ENCODE data around the gene TDRD9. TPM values are rescaled to one million over a fixed set of nuclear protein-coding genes. Genes with fewer than 3 reads are reported as not detected.

TDRD9 gene
- total RNA-seq, 1 experiment from 2014 or later = not detected

DNA sequence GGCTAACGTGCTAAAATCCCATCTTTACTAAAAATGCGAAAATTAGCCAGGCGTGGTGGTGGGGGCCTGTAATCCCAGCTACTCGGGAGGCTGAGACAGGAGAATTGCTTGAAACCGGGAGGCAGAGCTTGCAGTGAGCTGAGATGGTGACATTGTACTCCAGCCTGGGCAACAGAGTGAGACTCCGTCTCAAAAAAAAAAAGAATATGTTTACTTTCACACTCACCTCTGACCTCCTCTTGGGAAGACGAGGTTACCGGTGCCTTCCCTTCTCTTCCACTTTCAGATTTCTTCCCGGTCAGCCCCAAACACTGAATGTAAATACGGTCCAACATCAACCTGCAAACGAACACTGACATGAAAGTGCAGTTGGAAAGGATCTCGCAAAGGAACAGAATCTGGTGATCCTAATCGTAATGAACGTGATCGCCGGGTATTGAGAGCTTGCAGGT, 49.1 kb upstream of the TDRD9 start:
- H3K4me3 ChIP-seq (ENCODE audit: low read depth in 2 of 2, low read length in 2 of 2) = peak overlapping the region in 1 of 2 experiments; percentile 45; a peak in 1 of 4 replicates
- H3K27ac ChIP-seq (ENCODE audit: low read length) = no peak overlapping the region
- peaks cover 12% of the 10 kb centered on the region for H3K4me1 ChIP-seq (ENCODE audit: control insufficient read depth, insufficient read depth, low read length)
- in situ Hi-C loops (cut with HindIII; ENCODE audit: low pct_unique_long_range_greater_than_20kb, low sequenced_read_pairs) (no loop called here), intact Hi-C loops (cut with micrococcal nuclease; ENCODE audit: unreplicated experiment) (no loop called here)
- ATAC-seq (no peak), DNase-seq (ENCODE audit: low read depth, low spot score) (no peak)
- no peak for TF ChIP-seq SIN3A (IDR thresholded peaks at IDR 0.05; ENCODE audit: borderline replicate concordance, insufficient read depth, low read depth, low read length)
- no TSS peak for BruUV-seq (replicated peaks)
- CTCF ChIA-PET = no interaction called here
- no peaks in the 10 kb centered on the region for H3K36me3 ChIP-seq (ENCODE audit: control insufficient read depth, insufficient read depth, low read length)
- POLR2A ChIA-PET = interaction anchor here (0.5 kb wide), 1 partner anchor 21 kb away, joined by 6 read pairs; no protein-coding TSS in a partner anchor
- H3K9me3 ChIP-seq (ENCODE audit: control insufficient read depth, insufficient read depth, low read depth, low read length) = no peaks in the 10 kb centered on the region
- no peaks in the 10 kb centered on the region for H3K27me3 ChIP-seq (ENCODE audit: control insufficient read depth, insufficient read depth, low read length)

DNA sequence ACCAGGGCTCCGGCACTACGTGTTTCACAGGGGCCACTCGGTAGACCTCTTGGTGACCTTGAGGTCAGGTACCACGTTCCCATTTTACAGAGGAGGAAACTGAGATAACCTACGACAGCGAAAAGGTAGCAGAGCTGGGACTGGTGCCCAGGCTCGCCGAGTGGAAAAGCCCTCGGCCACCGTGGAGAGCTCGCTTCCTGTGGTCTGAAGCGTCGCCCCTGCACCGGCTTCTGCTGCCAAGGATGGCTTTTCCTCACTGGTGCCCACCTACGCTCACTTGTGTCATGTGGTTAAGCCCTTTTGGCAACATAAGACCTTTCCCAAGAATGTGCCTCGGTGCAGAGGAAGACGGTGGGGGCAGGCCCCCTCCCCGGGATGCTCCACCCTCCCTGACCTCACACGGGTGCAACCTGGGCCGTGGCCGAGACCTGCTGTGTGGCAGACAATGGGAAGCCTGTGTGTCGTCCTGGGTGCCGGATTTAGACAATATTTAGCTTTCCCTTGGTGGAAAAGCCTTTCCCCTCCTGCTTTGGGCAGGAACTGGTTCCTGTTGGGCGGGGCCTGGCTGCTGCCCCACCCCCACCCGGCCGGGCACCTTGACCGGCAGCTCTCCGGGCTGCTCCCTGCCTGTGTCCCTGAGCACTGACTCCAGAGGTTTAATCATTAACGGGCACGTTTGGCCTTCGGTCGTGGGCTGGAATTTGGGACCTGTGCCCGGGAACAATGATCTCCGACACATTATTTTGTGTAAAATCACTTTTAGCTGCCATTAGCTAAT, 48.5 kb upstream of the TDRD9 start:
- peaks cover 12% of the 10 kb centered on the region for H3K4me1 ChIP-seq (ENCODE audit: control insufficient read depth, insufficient read depth, low read length)
- peak overlapping the region; percentile 39; the same call in 1 of the 2 replicates for H3K27ac ChIP-seq (ENCODE audit: low read length)
- TF ChIP-seq, protein P1, sequence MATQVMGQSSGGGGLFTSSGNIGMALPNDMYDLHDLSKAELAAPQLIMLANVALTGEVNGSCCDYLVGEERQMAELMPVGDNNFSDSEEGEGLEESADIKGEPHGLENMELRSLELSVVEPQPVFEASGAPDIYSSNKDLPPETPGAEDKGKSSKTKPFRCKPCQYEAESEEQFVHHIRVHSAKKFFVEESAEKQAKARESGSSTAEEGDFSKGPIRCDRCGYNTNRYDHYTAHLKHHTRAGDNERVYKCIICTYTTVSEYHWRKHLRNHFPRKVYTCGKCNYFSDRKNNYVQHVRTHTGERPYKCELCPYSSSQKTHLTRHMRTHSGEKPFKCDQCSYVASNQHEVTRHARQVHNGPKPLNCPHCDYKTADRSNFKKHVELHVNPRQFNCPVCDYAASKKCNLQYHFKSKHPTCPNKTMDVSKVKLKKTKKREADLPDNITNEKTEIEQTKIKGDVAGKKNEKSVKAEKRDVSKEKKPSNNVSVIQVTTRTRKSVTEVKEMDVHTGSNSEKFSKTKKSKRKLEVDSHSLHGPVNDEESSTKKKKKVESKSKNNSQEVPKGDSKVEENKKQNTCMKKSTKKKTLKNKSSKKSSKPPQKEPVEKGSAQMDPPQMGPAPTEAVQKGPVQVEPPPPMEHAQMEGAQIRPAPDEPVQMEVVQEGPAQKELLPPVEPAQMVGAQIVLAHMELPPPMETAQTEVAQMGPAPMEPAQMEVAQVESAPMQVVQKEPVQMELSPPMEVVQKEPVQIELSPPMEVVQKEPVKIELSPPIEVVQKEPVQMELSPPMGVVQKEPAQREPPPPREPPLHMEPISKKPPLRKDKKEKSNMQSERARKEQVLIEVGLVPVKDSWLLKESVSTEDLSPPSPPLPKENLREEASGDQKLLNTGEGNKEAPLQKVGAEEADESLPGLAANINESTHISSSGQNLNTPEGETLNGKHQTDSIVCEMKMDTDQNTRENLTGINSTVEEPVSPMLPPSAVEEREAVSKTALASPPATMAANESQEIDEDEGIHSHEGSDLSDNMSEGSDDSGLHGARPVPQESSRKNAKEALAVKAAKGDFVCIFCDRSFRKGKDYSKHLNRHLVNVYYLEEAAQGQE (IDR thresholded peaks at IDR 0.05; ENCODE audit: insufficient read depth in 1 of 2, low read depth in 2 of 2, low read length in 1 of 2) = no peak
- TF ChIP-seq TCF7L2 (IDR thresholded peaks at IDR 0.05; ENCODE audit: low read depth, low read length) (no peak), SIN3A (IDR thresholded peaks at IDR 0.05; ENCODE audit: borderline replicate concordance, insufficient read depth, low read depth, low read length) (no peak), POLR2AphosphoS5 (IDR thresholded peaks at IDR 0.05; ENCODE audit: low read depth, low read length) (no peak)
- TF ChIP-seq, protein P2, sequence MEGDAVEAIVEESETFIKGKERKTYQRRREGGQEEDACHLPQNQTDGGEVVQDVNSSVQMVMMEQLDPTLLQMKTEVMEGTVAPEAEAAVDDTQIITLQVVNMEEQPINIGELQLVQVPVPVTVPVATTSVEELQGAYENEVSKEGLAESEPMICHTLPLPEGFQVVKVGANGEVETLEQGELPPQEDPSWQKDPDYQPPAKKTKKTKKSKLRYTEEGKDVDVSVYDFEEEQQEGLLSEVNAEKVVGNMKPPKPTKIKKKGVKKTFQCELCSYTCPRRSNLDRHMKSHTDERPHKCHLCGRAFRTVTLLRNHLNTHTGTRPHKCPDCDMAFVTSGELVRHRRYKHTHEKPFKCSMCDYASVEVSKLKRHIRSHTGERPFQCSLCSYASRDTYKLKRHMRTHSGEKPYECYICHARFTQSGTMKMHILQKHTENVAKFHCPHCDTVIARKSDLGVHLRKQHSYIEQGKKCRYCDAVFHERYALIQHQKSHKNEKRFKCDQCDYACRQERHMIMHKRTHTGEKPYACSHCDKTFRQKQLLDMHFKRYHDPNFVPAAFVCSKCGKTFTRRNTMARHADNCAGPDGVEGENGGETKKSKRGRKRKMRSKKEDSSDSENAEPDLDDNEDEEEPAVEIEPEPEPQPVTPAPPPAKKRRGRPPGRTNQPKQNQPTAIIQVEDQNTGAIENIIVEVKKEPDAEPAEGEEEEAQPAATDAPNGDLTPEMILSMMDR (IDR thresholded peaks at IDR 0.05) = no peak
- H3K27me3 ChIP-seq (ENCODE audit: control insufficient read depth, insufficient read depth, low read length) = no peaks in the 10 kb centered on the region
- ChIA-PET POLR2A (interaction anchor here (0.5 kb wide), 1 partner anchor 21 kb away, joined by 6 read pairs; no protein-coding TSS in a partner anchor), CTCF (interaction anchor here (0.8 kb wide), 1 partner anchor 78 kb away, joined by 3 read pairs; no protein-coding TSS in a partner anchor)
- BruUV-seq (replicated peaks) = no TSS peak
- in situ Hi-C loops (cut with HindIII; ENCODE audit: low pct_unique_long_range_greater_than_20kb, low sequenced_read_pairs) (no loop called here), intact Hi-C loops (cut with micrococcal nuclease; ENCODE audit: unreplicated experiment) (no loop called here)
- no peaks in the 10 kb centered on the region for H3K9me3 ChIP-seq (ENCODE audit: control insufficient read depth, insufficient read depth, low read depth, low read length)
- DNase-seq (ENCODE audit: low read depth, low spot score) (no peak), ATAC-seq (peak; percentile 81)
- no peaks in the 10 kb centered on the region for H3K36me3 ChIP-seq (ENCODE audit: control insufficient read depth, insufficient read depth, low read length)
- H3K4me3 ChIP-seq (ENCODE audit: low read depth in 2 of 2, low read length in 2 of 2) = peak overlapping the region; percentile 15 to 45; a peak in 3 of 4 replicates

Data from Panc1 (cell line).